H9 (cell line): ENCODE results near the gene ALOX12B. TPM values are rescaled to one million over a fixed set of nuclear protein-coding genes. Genes with fewer than 3 reads are reported as not detected.

Experiments used
- DNase-seq: peaks from one replicate; pipeline ENCODE4 v3.0.0-alpha.2; 2017
- H2AFZ ChIP-seq: one replicate; pipeline ENCODE4 v1.6.1; 2013; ENCODE audit warnings: mild to moderate bottlenecking, low read length, control low read depth, moderate library complexity
- H2AK5ac ChIP-seq: 2 replicates; pipeline ENCODE4 v1.6.1; 2013; ENCODE audit warnings: low read length, control low read depth, mixed read lengths; ENCODE audit not compliant: insufficient read length
- H2BK120ac ChIP-seq: one replicate; pipeline ENCODE4 v1.6.1; 2013; ENCODE audit warnings: low read depth, mild to moderate bottlenecking, low read length, control low read depth, inconsistent platforms; ENCODE audit not compliant: poor library complexity, severe bottlenecking
- H2BK12ac ChIP-seq: 2 replicates; pipeline ENCODE4 v1.6.1; 2013; ENCODE audit warnings: low read length, control low read depth, mixed read lengths, low read depth; ENCODE audit not compliant: insufficient read length
- H2BK15ac ChIP-seq: 2 replicates; pipeline ENCODE4 v1.6.1; 2013; ENCODE audit warnings: low read depth, low read length, control low read depth
- H2BK20ac ChIP-seq: one replicate; pipeline ENCODE4 v1.6.1; 2013; ENCODE audit warnings: low read depth, mild to moderate bottlenecking, low read length, control low read depth, inconsistent platforms; ENCODE audit not compliant: poor library complexity, severe bottlenecking
- H2BK5ac ChIP-seq: 2 replicates; pipeline ENCODE4 v1.6.1; 2013; ENCODE audit warnings: low read length, control low read depth, mixed read lengths; ENCODE audit not compliant: insufficient read length
- H3K14ac ChIP-seq: 2 replicates; pipeline ENCODE4 v1.6.1; 2013; ENCODE audit warnings: low read length, control low read depth; ENCODE audit not compliant: insufficient read depth
- H3K18ac ChIP-seq: 2 replicates; pipeline ENCODE4 v1.6.1; 2013; ENCODE audit warnings: low read depth, mild to moderate bottlenecking, mixed read lengths, low read length, control low read depth; ENCODE audit not compliant: insufficient read length
- H3K23ac ChIP-seq: 2 replicates; pipeline ENCODE4 v1.6.1; 2013; ENCODE audit warnings: low read length, control low read depth, mixed read lengths, low read depth; ENCODE audit not compliant: insufficient read length
- H3K23me2 ChIP-seq: 2 replicates; pipeline ENCODE4 v1.6.1; 2013; ENCODE audit warnings: low read depth, mild to moderate bottlenecking, mixed read lengths, low read length, control low read depth; ENCODE audit not compliant: insufficient read length, poor library complexity, severe bottlenecking
- H3K27ac ChIP-seq: 2 replicates; pipeline ENCODE4 v1.5.1; 2013; ENCODE audit warnings: low read length, control low read depth, mixed read lengths, low read depth; ENCODE audit not compliant: insufficient read length
- H3K27me3 ChIP-seq: 2 replicates; pipeline ENCODE4 v1.6.1; 2013; ENCODE audit warnings: low read length, control low read depth, inconsistent platforms; ENCODE audit not compliant: insufficient read depth
- H3K4ac ChIP-seq: 2 replicates; pipeline ENCODE4 v1.6.1; 2013; ENCODE audit warnings: low read depth, mild to moderate bottlenecking, control low read depth, inconsistent platforms, low read length, moderate library complexity
- H3K4me1 ChIP-seq: 2 replicates; pipeline ENCODE4 v1.6.1; 2013; ENCODE audit warnings: low read length, control low read depth, inconsistent platforms; ENCODE audit not compliant: insufficient read depth
- H3K4me2 ChIP-seq: 2 replicates; pipeline ENCODE4 v1.6.1; 2013; ENCODE audit warnings: low read length, control low read depth, mixed read lengths; ENCODE audit not compliant: insufficient read length, insufficient read depth
- H3K56ac ChIP-seq: 2 replicates; pipeline ENCODE4 v1.6.1; 2013; ENCODE audit warnings: low read depth, mild to moderate bottlenecking, mixed read lengths, low read length, control low read depth; ENCODE audit not compliant: insufficient read length
- H3K79me1 ChIP-seq: 2 replicates; pipeline ENCODE4 v1.6.1; 2013; ENCODE audit warnings: low read depth, mild to moderate bottlenecking, moderate library complexity, low read length, control low read depth, inconsistent platforms; ENCODE audit not compliant: insufficient read depth, poor library complexity, severe bottlenecking
- H3K79me2 ChIP-seq: 2 replicates; pipeline ENCODE4 v1.6.1; 2013; ENCODE audit warnings: low read length, control low read depth, inconsistent platforms; ENCODE audit not compliant: insufficient read depth
- H3K9ac ChIP-seq: 2 replicates; pipeline ENCODE4 v1.6.1; 2013; ENCODE audit warnings: low read length, control low read depth, mixed read lengths; ENCODE audit not compliant: insufficient read length; ENCODE audit errors: extremely low read depth
- H3K9me3 ChIP-seq: one replicate; pipeline ENCODE4 v1.6.1; 2013; ENCODE audit warnings: low read depth, low read length, inconsistent platforms; ENCODE audit not compliant: control insufficient read depth
- H3T11ph ChIP-seq: one replicate; pipeline ENCODE4 v1.6.1; 2013; ENCODE audit warnings: mild to moderate bottlenecking, low read length, control low read depth, inconsistent platforms
- H4K20me1 ChIP-seq: one replicate; pipeline ENCODE4 v1.6.1; 2013; ENCODE audit not compliant: control insufficient read depth, insufficient read length, insufficient read depth
- H4K5ac ChIP-seq: 2 replicates; pipeline ENCODE4 v1.6.1; 2013; ENCODE audit warnings: low read depth, mild to moderate bottlenecking, mixed read lengths, low read length, control low read depth; ENCODE audit not compliant: insufficient read length
- H4K8ac ChIP-seq: replicated peaks from 2 replicates; pipeline ENCODE4 v1.6.1; 2013; ENCODE audit warnings: low read length, control low read depth, mixed read lengths, low read depth; ENCODE audit not compliant: insufficient read length
- H4K91ac ChIP-seq: 2 replicates; pipeline ENCODE4 v1.6.1; 2013; ENCODE audit warnings: low read depth, mild to moderate bottlenecking, moderate library complexity, mixed read lengths, low read length, control low read depth; ENCODE audit not compliant: insufficient read length
- H3K27ac Mint-ChIP-seq, 3 experiments: 2 replicates in 2 of 3; 3 replicates in 1 of 3; pipeline ENCODE4 v1.8.0; 2020 to 2021; ENCODE audit warnings: mixed read lengths in 3 of 3, mild to moderate bottlenecking in 1 of 3, moderate library complexity in 1 of 3
- H3K27me3 Mint-ChIP-seq: 2 replicates; pipeline ENCODE4 v1.8.0; 2021; ENCODE audit warnings: low read depth, mild to moderate bottlenecking, moderate library complexity, mixed read lengths
- H3K36me3 Mint-ChIP-seq, 3 experiments: 2 replicates in 2 of 3; 3 replicates in 1 of 3; pipeline ENCODE4 v1.8.0; 2020 to 2021; ENCODE audit warnings: low read depth in 3 of 3, mixed read lengths in 3 of 3; ENCODE audit not compliant: insufficient read depth in 1 of 3
- H3K4me1 Mint-ChIP-seq, 2 experiments: 2 replicates each; pipeline ENCODE4 v1.8.0; 2020; ENCODE audit warnings: mixed read lengths in 2 of 2
- H3K4me3 Mint-ChIP-seq, 2 experiments: 2 replicates in 1 of 2; 3 replicates in 1 of 2; pipeline ENCODE4 v1.8.0; 2020 to 2021; ENCODE audit warnings: mild to moderate bottlenecking in 2 of 2, mixed read lengths in 2 of 2, moderate library complexity in 1 of 2
- H3K9me3 Mint-ChIP-seq, 2 experiments: 2 replicates in 1 of 2; 3 replicates in 1 of 2; pipeline ENCODE4 v1.8.0; 2020; ENCODE audit warnings: mild to moderate bottlenecking in 2 of 2, mixed read lengths in 2 of 2, moderate library complexity in 1 of 2
- CTCF ChIP-seq: fragments of 200-600 bp; sonication (generic); conservative IDR thresholded peaks from 3 replicates; pipeline ENCODE4 v1.8.0; 2021; ENCODE audit warnings: antibody characterized with exemption, mild to moderate bottlenecking
- WGBS: extraction: QIAGEN DNeasy Blood & Tissue Kit; methylation state at CpG from one replicate; pipeline ENCODE4 v1.1.7; 2013; ENCODE audit warnings: missing lambda C conversion rate, low lambda C conversion rate, mixed read lengths; ENCODE audit not compliant: insufficient read length; ENCODE audit errors: extremely low coverage; 5-methylcytosine and 5-hydroxymethylcytosine counted together
- total RNA-seq: library from RNA; stranded (reverse); gene quantifications from 2 replicates; pipeline ENCODE4 v1.2.1, GENCODE V29; 2021

ALOX12B gene
- total RNA-seq, 1 experiment from 2014 or later, result 1.2 TPM

- Histone ChIP-seq H4K20me1 (no peaks in the 10 kb centered on the region), H2BK5ac (no peak overlapping the region), H2BK20ac (no peak overlapping the region), H3K27me3 (no peaks in the 10 kb centered on the region), H3K4me2 (no peak overlapping the region), H4K5ac (no peak overlapping the region), H3K23ac (no peak overlapping the region), H3K14ac (no peak overlapping the region), H3K9me3 (no peaks in the 10 kb centered on the region), H2AFZ (no peak overlapping the region), H3K4me1 (no peaks in the 10 kb centered on the region), H2BK12ac (no peak overlapping the region), H3K79me2 (no peaks in the 10 kb centered on the region), H3K4ac (no peak overlapping the region), H4K91ac (no peak overlapping the region), H3K18ac (no peak overlapping the region), H2BK120ac (no peak overlapping the region), H3K9ac (no peak overlapping the region), H3K23me2 (no peaks in the 10 kb centered on the region), H3T11ph (no peak overlapping the region), H2AK5ac (no peak overlapping the region), H3K27ac (no peak overlapping the region), H2BK15ac (no peak overlapping the region), H3K56ac (no peak overlapping the region), H4K8ac (no peak overlapping the region), H3K79me1 (no peaks in the 10 kb centered on the region)
- no peak for TF ChIP-seq CTCF
- Mint-ChIP-seq H3K27me3 (peaks cover 33% of the 10 kb centered on the region), H3K9me3 (no peaks in the 10 kb centered on the region), H3K4me3 (no peak overlapping the region), H3K4me1 (peaks cover 0 to 5% of the 10 kb centered on the region in 2 experiments; a peak in 1 of 4 replicates), H3K36me3 (no peaks in the 10 kb centered on the region), H3K27ac (no peak overlapping the region)
- WGBS, result 100% methylated on average over 2 of the region's 6 CpGs
- DNase-seq, result no peak
These were observed 35.0 kb downstream of the ALOX12B start for GRCh38 chr17:8052256-8053252.
